NCI-H345 treated with DMSO at 0.1 percent for 48 hours (cell line): ENCODE measurements around the gene TUBAL3.

Experiments
- DNase-seq: peaks from one replicate; lab custom pipeline; 2025; ENCODE audit not compliant: unreplicated experiment; lab: John Stamatoyannopoulos, UW

The TUBAL3 gene

GRCh38 chr10:5343979-5344378 is 60.6 kb downstream of the TUBAL3 start:
- no peak for DNase-seq

- DNase-seq: no peak
These were observed 61.1 kb downstream of the TUBAL3 start for GRCh38 chr10:5343561-5343960.
